ENCODE results near the gene RASAL2.
"Not testable (repeated sequence)": the region's sequence is repeated elsewhere in the genome, so short reads cannot be mapped to it uniquely, and the experiment has no call there.

The RASAL2 gene

DNA sequence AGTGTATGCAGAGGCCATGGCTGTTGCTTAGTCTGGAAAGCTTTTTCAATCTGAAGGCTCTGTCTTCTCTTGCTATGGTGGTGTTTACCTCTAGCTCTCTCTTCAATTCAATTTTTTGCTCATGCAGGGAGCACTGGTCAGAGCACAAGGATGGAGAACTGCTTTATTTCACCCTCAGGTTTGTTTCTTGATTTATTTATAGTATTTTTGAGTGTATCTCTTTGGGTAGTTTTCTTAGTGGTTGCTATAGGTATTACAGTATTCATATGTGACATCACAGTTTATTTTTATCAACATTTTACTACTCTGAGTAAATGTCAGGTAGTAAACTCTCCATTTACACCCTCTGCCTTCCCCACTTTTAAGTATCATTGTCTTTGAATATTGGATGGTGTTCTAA lies 147.9 kb downstream of the RASAL2 start:
- no peak for DNase-seq

DNA sequence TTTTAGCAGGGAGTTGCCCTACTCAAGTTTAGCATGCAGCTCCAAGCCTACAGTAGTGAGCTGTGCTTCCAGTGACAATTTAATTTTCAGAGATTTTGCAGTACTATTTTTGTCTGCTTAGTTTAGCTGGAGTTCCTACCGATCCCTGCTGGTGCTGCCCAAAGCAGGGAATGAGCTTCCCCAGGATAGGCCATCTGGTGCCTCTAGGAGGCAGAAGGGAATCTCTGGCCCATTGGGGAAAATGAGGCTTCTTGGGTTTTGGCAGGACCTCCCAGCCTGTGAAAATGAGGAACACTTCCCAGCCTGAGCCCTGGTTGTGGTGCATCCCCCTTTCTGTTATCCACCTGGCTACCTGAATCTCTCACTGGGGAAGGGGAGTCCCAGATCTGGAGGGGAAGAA lies 149.2 kb downstream of the RASAL2 start:
- no peak for DNase-seq

DNA sequence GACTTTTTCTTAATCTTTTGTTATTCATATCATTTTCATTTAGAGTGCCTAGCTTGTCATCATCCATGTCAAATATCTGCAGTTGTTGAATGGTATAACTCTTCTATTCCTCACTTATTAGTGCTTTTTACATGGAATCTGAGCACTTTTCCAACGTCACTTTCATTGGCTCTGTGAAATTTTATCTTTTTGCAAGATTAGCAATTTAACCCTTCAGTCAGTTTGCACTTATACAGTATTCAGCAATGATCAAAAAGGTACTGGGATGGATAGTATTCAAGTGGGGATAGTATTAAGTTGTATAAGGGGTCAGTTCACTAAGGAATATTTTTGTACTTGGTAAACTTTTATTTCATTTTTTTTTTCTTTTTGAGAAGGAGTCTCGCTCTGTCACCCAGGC lies 150.0 kb downstream of the RASAL2 start:
- DNase-seq = no peak

DNA sequence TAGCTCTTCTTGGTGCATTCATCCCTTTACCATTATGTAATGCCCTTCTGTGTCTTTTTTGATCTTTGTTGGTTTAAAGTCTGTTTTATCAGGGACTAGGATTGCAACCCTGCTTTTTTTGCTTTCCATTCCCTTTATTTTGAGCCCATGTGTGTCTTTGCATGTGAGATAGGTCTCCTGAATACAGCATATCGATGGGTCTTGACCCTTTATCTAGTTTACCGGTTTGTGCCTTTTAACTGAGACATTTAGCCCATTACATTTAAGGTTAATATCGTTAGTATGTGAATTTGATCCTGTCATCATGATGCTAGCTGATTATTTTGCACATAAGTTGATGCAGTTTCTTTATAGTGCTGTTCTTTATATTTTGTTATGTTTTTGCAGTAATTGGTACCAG lies 154.4 kb downstream of the RASAL2 start:
- not testable (repeated sequence) for DNase-seq

DNA sequence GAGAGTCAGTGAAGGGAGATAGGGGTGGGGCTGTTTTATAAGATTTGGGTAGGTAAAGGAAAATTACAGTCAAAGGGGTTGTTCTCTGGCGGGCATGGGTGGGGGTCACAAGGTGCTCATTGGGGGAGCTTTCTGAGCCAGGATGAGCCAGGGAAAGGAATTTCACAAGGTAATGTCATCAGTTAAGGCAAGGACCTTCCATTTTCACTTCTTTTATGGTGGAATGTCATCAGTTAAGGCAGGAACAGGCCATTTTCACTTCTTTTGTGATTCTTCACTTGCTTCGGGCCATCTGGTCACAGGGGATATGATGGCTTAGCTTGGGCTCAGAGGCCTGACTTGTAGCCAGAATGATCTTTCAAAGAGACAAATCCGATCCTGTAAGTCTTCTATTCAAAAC lies 159.7 kb downstream of the RASAL2 start:
- not testable (repeated sequence) for DNase-seq

DNA sequence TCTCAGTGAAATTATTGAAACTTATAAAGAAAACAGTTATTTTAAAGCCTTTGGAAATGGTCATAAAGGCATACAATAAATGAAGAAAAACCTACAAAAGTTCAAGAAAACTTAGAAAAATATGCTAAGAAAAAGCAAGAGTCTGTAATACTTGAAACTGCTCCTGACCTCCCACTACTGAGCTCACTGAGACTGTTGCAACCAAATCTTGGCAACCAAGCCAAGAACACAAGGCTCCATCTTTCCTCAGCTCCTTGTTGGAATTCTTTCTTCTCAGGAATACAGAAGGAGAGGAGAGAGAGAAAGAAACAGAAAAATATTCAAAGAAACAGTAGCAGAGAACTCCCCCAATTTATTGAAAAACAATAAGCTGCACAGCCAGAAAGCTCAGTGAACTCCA lies 160.5 kb downstream of the RASAL2 start:
- DNase-seq = no peak

DNA sequence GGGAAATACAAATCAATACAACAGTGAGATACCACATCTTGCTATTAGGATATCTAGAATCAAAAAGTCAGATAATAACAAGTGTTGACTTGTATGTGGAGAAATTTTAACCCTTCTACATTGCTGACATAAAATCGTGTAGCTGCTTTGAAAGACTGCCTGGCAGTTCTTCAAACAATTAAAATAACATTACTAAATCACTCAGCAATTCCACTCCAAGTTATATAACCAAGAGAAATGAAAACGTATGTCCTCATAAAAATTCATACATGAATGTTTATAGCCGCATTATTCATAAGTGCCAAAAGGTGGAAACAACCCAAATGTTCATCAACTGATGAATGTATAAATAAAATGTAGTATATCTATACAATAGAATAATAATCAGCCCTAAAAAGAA lies 164.6 kb downstream of the RASAL2 start:
- no peak for DNase-seq

DNA sequence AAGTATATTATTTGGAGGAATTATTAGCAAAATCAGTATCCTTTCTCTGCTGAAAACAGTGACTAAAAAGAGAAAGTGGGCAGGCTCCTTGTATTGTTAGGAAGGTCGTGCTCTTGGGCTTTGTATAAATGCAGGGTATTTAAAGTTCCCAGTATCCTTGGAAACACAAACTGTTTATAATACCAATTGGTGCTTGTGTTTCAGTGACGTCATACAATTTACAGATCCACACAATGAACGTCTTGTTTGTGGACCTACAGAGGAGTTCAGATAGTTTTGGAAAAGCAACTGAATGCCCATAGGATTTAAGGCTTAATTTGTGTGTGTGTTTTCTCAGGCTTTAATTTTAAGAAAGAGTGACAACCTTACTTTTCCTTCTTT lies 168.2 kb downstream of the RASAL2 start:
- no peak for DNase-seq

DNA sequence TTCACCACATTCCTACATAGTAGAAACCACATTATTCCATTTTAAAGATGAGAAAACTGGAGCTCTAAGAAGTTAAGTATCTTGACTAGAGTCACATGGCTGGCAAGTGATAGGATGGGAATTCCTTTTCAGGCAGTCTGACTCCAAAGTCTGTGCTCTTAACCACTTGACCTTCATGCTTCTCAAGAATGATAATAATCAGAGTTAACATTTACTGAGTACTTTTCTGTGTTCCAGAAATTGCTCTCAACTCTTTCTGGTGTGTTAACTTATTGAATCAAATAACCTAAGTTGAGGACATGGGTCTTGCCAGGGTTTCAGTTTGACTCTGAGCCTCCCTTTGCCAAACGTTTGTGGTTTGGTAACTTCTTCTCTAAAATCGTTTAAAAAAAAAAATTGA lies 169.4 kb downstream of the RASAL2 start:
- DNase-seq = no peak

DNA sequence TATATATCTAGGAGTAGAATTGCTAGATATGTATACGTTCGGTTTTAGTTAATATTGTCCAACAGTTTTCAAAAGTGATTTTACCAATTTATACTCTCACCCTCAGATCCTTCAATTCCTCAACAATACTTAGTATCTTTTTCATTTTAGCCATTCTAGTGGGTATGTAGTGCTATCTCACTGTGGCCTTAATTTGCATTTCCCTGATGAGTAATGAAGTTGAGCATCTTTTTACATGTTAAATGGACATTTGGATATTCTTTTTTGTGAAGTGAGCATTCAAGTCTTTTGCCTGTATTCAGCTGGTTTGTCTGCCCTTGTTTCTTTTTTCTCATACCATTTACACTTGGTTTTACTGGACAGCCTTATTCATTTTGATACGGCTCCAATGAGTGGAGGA lies 172.2 kb downstream of the RASAL2 start:
- DNase-seq = no peak

DNA sequence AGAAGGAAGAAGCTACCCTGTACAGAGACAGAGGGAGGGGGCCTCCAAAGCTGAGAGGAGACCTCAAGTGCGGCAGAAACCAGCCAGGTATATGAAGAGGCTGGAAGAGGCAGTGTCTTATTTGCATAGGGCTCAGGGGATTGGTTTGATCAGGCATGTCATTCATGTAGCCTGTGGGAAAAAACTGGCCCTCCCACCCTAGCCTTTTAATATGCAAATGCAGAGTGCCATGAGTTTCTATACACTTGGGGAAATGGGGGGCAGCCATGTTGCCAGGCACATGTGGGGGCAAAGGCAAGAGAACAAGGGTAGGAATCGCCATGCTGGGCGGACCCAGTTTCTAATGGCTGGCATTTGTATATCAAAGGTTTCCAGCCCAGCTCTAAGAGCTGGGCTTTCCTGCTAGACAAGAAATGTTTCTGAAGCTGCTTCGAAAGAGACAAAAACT lies 172.7 kb downstream of the RASAL2 start:
- no peak for DNase-seq

DNA sequence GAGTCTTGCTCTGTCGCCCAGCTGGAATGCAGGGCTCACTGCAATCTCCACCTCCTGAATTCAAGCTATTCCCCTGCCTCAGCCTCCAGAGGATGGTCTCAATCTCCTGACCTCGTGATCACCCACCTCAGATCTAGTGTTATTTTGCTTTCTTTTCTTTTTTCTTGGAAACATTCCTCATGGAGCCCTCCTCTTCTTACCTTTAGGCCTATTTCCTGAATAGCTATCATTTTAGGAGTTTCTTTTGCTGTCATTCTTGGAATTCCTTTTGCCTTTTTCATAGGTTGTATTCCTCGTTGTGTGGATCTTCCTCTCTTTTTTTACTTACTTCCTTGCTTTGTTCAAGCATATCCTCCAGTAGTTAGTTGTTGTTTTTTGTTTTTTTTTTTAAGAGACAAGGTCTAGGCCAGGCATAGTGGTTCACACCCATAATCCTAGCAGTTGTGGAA lies 173.8 kb downstream of the RASAL2 start:
- DNase-seq = no peak

DNA sequence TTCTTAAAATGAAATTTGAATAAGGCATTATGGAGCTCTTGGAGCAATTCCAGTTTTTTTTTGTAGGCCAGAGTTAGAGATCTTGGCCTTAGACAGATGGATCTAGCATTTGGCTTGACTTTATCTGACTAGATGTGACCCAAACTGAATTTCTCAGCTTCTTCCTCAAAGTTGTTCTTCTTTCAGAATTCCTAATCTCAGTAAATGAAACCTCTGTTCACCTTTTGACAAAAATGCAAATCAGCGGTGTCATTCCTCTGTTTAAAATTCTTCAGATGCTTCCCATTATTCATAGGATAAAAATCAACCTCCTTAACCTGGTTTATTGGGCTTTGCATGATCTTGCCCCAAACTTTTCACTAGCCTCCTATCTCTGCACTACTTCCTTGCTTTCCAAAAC lies 177.6 kb downstream of the RASAL2 start:
- no peak for DNase-seq

DNA sequence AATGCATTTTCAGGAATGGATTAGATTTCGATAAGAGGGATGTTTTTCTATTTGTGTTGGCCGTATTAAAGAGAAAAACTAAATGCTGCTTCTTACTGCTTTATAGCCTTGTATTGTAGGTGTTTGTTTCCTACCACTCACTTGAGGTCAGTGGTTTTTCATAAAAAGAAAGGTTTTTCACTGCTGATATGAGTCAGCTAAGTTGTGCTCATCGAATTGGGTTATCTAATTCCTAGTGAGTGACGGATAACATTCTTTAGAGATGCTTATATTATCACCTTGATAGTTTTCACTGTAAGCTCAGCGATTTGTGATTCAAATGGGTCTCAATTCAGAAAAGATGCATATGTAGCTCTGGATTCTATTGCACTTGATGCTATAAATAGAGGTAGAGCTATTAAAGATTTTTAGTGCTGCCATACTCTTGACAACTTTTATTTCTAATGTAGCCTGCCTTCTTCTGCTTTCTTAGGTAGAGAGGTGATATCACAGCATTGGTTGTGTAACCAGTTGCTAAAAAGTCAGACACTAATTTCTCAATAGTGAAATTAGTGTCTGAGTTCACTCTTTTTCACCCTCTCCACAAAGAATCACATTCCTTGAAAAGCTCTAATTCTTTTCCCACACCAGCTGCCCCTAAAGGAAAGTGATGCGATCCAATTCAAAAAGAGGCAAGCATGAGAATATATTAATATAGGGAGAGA lies 180.0 kb downstream of the RASAL2 start:
- DNase-seq = no peak

DNA sequence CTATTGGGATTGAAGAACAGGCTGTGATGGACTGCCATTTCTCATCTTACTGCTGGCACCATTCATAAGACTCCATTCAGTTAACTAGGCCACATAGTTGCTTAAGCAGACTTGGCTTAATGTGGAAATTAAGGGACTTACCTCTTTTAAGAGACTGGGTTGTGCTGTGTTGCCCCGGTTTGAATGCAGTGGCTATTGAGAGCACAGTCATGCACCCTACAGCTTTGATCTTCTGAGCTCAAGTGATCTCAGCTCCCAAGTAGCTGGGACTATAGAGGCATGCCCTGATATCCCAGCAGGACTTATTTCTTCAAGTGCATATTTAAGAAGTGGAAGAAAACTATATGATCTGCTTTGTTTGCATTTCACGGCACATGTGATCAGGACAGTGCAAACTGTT lies 181.1 kb downstream of the RASAL2 start:
- no peak for DNase-seq

DNA sequence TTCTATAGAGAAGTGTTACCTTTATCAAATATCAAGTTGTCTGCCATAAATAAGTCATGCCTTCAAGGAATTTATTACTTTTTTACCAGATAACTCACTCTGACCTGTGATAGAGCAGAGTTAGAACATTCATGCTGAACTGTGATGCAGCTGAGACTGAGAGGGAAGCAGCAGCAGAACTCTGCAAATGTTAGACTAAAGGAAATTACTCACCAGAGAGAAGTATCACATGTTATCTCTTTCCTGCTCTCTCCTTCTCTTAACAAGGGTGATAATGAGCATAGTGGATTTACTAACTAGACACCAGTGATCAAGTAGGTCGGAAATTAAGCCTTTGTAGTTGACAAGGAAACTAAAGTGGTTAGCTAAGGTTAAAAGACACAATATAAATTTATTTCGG lies 181.6 kb downstream of the RASAL2 start:
- no peak for DNase-seq

DNA sequence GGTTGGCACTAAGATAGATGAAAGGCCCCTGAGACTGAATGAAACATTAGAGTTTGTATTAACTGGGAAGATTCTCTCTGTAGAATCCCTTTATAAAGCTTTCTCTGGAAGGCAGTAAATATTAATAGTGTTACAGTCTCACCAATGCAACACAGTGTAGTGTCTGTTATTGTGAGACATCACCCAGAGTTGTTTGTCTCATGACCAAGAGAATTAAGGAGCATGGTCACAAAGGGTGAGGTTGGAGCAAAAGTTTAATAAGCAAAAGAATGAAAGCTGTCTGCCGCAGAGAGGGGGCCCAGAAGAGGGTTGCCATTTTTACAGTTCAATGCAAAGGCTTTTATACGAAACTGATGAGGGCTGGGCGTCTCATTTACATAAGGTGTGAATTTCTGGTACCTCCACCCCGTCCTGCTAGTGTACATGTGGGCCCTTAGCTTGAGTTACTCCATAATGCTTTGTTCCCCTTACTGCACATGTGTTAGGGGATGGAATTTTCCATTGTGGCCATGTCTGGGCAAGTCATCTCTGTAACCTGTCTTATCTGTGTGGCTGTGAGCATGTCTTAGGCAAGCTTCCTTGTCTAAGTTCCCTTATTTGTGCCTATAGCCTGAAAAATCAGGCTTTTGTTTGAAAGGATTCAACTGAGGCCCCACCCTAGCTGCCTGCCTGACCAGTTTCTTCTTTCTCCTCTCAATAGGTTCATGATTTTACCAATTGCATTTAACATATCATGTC lies 184.1 kb downstream of the RASAL2 start:
- DNase-seq = no peak

DNA sequence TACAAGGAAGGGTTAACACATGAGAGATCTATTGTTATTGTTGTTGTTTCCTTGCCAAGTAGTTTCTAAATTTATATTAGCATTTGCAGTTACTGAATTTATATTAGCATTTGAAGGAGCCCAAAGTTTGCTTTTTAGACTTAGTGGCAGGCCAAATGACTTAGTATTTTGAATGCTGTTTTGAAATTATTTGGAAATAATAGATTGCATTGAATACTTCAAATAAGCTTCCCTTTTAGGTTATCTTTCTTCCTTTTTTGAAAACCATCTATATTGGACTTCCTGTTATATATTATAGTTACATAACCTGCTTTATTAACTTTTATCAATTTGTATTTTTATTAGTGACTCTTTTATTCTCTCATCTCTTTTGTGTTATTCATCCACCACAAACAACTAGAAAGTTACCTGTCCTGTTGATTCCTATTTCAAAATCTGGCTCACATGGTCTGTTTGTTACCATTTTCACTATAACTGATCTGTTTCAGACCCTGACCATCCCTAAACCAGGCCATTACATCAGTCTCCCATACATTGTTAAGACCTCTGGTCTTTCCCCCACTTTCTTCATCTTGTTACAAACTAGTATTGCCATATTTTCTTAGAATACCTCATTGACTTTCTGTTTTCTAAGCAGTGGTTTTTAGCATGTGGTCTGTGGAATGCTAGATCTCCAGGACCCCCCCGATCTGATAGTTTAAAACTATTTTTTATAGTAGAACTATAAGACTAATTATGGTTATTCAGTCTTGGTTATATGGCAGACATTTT lies 185.2 kb downstream of the RASAL2 start:
- DNase-seq = no peak

DNA sequence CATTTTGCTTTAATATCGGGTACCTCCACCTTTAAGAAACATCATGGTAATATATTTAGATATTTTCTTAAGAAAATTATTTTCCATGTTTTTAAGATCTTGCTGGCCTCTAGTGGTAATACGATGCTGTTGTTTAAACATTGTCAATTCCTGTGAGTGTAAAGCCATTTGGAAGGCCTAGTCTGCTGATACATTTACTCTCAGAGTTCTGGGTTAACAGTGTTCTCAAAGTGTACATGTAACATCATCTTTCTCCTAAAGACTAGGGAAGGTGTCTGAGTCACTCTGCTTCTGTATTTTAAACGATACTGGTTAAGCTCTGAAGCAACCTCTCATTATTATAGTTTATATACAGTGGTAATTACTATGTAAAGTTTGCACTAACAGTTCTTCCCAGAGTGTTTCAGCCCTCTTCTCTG lies 189.1 kb downstream of the RASAL2 start:
- no peak for DNase-seq

DNA sequence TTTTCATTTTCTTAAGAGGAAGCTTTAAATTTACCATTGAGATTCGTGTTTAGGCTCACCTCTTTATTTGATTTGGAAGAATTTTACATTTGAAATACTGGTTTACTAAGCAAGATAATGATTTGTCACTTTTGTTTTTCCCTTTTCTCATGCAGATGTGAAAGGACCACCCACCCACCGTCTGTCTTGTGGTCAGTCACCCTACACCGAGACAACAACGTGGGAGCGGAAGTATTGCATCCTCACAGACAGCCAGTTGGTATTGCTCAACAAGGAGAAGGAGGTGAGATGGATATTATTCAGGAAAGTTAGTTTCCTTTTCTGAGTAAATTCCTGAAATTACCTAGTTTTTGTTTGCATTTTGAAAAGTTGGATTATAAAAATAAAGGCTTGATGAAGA lies 189.5 kb downstream of the RASAL2 start:
- no peak for DNase-seq

DNA sequence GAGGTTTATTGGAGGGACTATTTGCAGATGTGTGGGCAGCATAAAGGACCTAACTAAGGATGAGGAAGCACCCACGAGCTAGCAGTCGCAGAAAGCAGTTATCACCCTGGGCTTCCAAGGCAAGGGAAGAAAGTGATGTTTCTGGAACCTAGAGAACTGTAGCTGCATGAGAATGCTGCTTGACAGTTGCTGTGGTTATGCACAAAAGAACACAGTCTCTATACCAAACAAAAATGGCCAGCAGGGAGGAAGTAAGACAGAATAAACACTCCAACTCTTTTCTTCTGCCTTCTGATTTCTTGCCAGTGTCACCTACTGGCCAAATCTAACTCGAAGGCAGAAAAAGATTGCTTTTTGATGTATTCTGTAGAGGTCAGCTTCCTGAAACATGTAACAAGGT lies 190.2 kb downstream of the RASAL2 start:
- DNase-seq = no peak

DNA sequence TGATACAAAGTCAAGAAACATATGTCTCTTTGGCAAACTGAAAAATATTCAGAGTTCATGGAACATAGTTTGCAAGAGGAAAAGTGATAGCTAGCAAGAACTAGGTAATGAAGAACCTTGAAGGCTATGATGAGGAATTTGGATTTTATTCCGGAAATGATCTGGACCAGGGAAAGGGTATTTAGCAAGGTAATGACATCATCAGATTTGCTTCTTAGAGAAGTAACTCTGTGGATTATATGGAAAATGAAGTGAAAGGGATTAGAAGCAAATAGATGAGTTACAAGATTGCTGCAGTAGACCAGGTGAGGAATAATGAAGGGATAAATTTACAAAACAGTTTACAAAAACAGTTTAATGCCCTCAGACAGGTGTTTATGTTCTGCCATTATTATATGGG lies 197.3 kb downstream of the RASAL2 start:
- no peak for DNase-seq

DNA sequence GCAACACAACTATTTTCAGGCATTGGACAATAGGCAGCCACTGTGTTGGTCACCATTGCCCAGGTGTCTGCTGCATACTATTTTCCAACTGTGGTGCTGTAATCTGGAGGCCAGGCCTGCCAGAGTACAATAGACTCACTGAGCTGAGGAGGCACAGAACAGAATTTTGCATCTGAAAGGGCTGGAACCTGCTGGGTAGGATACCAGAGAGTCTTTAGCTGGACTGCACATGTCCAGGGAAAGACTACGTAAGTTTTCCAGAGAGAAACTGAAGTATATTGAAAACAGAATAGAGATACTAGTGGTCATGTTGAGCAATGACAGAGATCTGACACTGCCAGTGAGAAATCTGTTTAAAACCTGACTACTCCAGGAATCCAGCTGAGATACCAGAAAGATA lies 200.8 kb downstream of the RASAL2 start:
- DNase-seq = no peak

DNA sequence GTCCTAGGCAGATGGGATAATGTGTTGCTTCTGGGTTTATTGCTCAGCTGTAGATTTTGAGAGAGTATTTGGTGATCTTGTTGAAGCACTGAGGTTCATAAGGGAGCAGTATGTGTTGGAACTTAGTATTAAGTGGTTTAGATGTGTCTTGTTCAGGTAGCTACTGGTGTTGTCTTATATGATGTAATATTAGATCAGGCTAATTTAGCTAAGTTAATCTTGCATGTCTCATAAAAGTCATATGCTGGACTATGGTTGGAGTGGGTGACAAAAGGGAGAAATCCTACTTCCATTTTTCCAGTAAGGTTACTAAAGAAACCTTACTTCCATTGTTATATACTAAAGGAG lies 206.4 kb downstream of the RASAL2 start:
- no peak for DNase-seq

Measured in activated T-cell treated with anti-CD3 and anti-CD28 coated beads, Interleukin-2, amount 50 U/mL, for 48 hours (primary cell).